Jurkat, Clone E6-1 (cell line): ENCODE results near the gene PMF1.

ENCODE experiments used
- DNase-seq: peaks from one replicate; pipeline ENCODE4 v3.0.0-alpha.2; 2011; ENCODE audit warnings: low read depth, low spot score
- H3K4me3 ChIP-seq: 2 replicates; pipeline ENCODE4 v1.5.1; 2011; ENCODE audit warnings: mild to moderate bottlenecking, low read length, control low read depth, moderate library complexity

PMF1 gene

DNA sequence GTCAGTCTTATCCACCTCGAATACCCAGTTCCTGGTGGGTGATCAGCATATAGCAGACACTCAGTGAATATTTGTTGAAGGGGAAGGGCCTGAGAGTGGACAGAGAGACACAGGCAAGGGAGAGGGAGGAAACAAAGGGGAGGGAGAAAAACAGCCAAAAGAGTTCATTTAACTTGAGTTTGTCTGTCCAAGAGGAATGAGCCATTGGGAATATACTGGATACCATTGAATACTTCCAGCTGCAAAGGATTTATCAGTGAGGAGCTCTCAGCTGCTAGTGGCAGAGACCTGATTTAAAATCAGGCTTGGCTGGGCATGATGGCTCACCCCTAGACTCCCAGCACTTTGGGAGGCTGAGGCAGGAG, 17.6 kb downstream of the PMF1 start:
- DNase-seq = no peak
- no peak overlapping the region for H3K4me3 ChIP-seq

DNA sequence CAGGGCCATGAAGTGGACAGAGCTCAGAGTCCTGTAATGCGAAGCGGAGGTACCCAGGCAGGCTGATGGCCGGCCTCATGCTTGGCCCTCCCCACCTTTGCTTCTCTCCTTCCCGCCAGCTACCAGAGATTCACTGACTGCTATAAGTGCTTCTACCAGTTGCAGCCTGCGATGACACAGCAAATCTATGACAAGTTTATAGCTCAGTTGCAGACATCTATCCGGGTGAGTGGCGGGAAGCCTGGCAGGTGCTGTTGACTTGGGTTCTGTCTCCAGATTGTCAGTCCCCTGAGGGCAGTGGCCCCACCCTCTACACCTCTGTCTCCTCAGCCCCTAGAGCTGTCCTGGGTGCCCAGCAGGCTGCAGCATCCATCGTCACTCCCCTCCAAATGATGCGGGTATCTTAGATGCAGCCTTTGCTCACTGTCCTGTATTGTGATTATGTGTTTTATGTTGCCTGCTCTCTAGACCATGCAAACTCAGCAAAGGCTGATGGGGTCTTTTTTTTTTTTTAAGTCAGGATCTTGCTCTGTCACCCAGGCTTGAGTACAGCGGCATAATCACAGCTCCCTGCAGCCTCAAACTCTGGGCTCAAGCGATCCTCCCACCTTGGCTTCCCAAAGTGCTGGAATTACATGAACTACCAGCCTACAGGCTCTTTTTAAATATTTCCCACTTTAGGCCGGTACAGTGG, 19.5 kb downstream of the PMF1 start:
- DNase-seq = no peak
- no peak overlapping the region for H3K4me3 ChIP-seq

DNA sequence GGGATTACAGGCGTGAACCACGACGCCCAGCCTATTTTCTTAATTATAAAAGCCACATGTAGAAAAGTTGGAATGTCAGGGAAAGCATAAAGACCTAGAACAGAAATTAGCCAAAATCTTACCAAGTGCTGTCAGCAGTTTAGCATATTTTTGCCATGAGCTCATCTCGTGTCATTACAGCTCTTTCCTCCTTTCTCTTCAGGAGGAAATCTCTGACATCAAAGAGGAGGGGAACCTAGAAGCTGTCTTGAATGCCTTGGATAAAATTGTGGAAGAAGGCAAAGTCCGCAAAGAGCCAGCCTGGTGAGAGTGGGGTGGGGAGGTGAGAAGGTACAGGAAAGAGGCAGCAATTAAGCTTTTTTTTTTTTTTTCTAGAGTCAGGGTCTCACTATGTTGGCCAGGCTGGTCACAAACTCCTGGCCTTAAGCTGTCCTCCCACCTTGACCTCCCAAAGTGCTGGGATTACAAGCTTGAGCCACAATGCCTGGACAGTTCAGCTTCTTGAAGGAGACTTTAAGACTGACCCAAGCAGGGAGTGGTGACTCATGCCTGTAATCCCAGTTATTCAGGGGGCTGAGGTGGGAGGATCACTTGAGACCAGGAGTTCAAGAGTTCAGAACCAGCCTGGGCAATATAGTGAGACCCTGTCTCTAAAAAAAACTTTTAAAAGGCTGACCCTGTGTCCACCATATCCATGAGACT, 20.8 kb downstream of the PMF1 start:
- DNase-seq = no peak
- H3K4me3 ChIP-seq = no peak overlapping the region

DNA sequence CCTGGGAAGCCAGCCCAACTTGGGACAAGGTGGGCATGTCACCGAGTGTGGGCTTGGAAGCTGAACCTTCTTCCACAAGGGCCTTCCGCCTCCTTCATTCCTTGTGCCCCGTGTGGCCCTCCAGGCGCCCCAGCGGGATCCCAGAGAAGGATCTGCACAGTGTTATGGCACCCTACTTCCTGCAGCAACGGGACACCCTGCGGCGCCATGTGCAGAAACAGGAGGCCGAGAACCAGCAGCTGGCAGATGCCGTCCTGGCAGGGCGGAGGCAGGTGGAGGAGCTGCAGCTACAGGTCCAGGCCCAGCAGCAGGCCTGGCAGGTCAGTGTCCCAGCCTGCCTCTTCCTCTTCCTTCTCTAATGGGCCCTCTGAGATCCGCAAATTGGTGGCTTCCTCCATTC, 23.4 kb downstream of the PMF1 start:
- DNase-seq = no peak
- H3K4me3 ChIP-seq = no peak overlapping the region

DNA sequence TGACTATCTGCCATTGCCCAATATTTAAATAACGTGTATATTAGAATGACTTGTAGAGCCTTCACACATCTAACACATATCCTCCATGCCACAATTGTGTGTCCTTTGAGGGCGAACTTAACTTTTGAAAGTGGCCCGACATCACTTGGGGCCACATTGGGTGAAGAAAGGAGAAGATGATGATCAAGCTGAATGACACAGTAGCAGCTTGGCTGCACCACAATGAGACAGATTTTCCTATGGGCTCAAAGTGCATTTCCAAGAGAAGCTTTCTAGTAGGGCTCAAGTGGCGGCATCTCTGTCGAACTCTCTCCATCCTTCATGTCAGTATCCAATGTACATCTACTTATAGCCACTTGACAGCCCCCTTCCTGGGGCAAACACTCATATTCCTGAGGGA, 25.4 kb downstream of the PMF1 start:
- no peak overlapping the region for H3K4me3 ChIP-seq

DNA sequence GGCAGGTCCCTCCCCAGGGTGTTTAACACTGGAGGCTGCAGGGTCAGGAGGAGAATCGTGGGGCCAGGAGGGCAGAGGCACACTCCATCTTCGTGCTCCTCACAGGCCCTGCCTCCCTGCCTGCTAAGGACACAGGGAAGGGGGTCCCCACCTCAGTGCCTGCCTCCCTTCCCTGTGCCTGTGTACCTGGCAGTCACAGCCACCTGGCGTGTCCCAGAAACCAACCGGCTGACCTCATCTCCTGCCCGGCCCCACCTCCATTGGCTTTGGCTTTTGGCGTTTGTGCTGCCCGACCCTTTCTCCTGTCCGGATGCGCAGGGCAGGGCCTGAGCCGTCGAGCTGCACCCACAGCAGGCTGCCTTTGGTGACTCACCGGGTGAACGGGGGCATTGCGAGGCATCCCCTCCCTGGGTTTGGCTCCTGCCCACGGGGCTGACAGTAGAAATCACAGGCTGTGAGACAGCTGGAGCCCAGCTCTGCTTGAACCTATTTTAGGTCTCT, 28.6 kb downstream of the PMF1 start:
- no peak for DNase-seq
- no peak overlapping the region for H3K4me3 ChIP-seq

More for the DNA sequence above, 25.4 kb downstream of the PMF1 start:
- DNase-seq = no peak

DNA sequence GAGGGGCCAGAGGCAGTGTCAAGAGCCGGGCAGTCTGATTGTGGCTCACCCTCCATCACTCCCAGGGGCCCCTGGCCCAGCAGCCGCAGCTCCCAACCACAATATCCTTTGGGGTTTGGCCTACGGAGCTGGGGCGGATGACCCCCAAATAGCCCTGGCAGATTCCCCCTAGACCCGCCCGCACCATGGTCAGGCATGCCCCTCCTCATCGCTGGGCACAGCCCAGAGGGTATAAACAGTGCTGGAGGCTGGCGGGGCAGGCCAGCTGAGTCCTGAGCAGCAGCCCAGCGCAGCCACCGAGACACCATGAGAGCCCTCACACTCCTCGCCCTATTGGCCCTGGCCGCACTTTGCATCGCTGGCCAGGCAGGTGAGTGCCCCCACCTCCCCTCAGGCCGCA, 29.1 kb downstream of the PMF1 start, which contains the start of gene BGLAP:
Gene BGLAP, plus strand, starts transcription at position 259 of the 400 bp plus-strand sequence. Its CDS starts 48 bp downstream, at position 307.
- DNase-seq = no peak
- H3K4me3 ChIP-seq = no peak within 1 kb of the TSS

DNA sequence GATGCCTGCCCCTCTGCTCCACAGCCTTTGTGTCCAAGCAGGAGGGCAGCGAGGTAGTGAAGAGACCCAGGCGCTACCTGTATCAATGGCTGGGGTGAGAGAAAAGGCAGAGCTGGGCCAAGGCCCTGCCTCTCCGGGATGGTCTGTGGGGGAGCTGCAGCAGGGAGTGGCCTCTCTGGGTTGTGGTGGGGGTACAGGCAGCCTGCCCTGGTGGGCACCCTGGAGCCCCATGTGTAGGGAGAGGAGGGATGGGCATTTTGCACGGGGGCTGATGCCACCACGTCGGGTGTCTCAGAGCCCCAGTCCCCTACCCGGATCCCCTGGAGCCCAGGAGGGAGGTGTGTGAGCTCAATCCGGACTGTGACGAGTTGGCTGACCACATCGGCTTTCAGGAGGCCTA, 29.9 kb downstream of the PMF1 start:
- no peak for DNase-seq
- no peak overlapping the region for H3K4me3 ChIP-seq

DNA sequence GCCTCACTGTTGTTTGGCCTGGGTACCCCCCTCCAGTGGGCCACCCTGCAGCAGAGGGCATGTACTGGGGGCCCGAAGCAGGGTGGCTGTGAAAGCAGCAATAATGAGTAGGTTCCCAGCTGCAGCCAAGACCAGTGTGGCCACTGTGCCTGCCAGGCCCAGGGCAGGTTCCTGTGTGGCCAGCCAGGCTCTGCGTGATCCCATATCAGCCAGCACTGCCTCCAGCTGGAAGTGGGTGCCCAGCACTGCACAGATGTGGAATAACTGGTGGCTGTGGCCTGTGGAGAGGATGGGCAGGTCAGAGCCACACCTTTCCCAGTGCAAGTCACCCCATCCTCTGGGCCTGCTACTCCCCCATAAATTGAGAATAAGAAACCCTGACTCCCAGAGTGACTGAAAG, 31.3 kb downstream of the PMF1 start:
- no peak for DNase-seq
- no peak overlapping the region for H3K4me3 ChIP-seq

DNA sequence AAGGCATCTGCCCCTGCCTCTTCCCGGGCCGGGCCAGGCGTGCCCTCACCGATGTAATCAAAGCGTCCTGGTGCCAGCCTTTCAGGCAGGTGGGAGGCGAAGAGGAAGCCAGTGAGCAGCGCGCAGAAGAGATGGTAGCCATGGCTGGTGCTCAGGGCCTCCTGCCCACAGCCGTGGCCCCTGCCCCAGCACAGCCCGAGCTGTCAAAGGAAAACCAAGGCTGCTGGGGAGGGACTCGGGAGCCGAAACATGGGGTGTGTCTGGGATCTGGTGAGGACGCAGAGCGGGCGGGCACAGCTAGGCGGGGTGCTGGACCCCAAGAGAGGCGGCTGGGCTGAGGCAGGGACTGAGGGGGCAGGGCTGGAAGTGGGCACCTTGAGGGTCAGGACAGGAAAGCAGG, 31.9 kb downstream of the PMF1 start:
- no peak overlapping the region for H3K4me3 ChIP-seq
- no peak for DNase-seq

DNA sequence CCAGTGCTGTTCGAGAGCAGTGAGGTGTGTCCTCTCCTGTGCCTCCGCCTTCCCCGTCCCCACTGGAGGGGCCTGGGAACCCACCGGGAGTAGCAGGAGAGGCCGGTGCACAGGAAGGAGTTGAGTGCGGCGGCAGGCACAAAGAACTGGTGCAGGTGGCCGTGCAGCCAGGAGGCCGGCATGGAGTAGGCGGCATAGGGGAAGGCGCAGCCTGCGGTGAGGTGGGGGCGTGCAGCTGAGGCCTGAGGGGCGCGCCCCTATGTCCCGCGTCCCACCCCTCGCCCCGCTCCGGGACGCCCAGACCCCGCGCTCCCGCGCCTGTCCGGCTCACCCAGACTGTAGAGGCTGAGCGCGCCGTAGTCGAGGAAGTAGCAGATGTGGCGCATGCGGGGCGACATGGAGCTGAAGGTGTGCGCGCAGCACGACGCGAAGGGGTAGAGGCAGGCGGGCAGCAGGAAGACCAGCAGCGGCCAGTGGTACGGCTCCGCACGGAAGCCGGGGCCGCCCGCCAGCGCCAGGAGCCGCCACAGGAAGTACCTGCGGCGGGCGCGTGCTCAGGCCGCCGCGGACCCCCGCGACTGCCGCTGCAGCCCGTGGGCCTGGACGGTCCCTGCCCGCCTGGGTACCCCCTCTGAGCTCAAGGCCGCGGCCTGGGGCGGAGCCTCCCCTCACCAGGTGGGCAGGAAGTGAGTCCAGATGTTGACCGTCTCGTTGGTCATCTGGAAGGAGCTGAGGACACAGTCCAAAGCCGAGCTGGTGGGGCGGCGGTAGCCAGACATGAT, 32.8 kb downstream of the PMF1 start:
- H3K4me3 ChIP-seq = no peak overlapping the region
- no peak for DNase-seq

DNA sequence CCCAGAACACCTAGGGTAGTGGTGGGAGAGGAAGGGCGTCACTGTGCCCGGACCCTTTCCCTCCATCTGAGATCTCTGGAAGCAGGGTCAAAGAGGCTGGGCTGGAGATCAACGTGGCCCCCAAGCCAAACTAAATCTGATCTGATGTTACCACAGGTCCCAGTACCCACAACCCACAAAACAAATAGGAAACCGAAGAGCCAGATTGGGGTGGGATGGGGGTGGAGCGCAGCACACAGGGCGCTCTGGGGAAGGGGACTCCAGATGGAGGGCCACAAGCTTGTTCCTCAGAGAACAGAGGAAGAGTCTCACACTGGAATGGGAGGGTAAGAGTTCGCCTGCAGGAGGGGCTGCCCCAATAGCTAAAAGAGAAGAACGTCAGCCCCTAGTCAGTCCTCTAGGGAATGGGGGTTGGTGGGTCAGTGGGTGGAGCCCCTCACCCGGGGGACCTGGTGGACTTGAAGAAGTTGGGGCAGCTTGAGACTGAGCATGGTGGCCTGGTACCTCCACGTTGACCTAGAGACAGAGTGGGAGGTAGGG, 33.5 kb downstream of the PMF1 start:
- H3K4me3 ChIP-seq = no peak overlapping the region
- DNase-seq = no peak

DNA sequence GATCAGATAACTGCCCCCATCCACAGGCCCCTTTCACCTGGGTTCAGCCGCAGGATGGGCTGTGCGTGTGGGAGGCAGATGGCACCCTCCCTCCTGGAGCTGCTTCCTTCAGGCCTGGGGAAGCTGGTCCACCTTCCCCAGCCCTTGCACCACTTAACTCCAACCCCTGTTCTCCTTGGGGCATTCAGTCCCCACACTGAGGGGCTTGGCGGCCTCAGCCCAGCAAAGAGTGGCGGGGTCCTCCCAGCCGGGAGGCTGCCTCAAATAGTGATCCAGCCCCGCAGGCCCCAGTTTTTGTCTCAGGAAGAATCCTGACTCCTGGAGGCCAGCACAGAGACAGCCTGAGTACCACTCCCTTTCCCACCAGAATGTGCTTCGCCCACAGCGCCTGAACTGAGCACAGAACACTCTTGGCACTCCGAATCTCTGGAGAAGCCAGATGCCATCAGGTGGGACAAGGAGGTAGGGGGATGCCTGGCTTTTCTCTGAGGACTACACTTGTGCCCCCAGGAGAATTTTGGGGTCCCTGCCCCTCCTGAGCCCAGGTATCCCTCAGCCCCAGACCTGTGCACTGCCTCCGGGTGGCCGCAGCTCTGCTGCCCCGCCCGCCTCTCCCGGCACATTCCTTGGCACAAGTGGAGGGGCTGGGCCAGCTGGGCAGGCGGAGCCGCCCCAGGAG, 34.1 kb downstream of the PMF1 start:
- H3K4me3 ChIP-seq = no peak overlapping the region
- DNase-seq = no peak

DNA sequence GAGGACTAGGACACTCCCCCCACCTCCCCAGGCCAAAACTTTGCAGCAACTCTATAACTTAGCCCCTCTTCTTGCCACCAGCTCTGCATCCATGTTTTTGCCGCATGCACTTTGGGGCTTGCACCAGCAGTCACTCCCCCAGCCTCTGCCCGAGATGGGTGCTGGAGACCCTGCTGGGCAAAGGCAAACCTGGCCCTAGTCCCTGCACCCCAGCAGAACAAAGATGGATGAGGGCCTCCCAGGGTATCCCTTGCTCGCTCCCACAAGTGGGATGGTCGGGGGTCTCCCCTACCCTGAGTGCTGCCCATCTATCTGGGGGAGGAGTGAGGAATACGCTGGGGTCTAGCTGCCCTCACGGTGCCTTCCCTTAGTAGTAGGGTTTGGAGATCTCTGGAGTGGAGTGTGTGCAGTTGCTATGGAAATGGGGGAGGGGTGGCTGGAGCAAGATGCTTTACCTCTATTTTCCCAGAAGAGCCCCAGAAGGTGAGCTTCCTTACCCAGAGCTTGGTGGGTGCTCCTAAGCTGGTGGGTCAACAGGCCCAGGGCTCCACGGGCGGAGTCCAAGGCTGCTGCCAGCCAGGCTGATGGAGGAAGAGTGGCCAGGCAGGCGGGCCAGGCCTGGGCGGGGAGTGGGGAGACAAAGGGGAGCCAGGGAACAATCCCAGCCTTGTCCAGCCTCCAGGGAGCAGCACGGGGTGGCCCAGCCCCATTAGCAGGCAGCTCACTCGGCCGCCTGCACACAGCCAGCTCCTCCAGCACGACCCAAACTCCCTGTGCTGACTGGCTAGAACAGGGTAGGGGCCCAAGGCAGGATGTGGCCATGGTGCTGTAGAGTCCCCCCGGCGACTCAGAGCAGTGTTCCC, 34.9 kb downstream of the PMF1 start, which contains the start of gene PAQR6:
Gene PAQR6, minus strand, starts transcription at position 597 of the 863 bp plus-strand sequence. CDS start 1,325 bp downstream, outside the sequence.
- no peak for DNase-seq
- no peak within 1 kb of the TSS for H3K4me3 ChIP-seq

DNA sequence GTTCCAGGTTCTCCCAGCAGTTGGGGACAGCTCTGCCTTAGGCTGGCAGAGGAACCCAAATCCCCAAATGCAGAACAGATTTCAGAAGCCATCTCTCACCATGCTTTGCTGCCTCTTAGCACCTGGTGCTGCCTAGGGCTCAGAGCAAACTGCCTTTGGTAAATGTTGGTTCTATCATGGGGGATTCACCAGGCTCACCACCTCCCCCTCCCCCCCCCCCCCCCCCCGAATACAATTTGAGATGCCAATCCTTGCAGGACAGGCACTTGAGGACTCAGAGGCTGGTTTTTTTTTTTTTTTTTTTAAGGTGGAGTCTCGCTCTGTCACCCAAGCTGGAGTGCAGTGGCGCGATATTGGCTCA, 35.5 kb downstream of the PMF1 start:
- DNase-seq = no peak
- H3K4me3 ChIP-seq = no peak overlapping the region

DNA sequence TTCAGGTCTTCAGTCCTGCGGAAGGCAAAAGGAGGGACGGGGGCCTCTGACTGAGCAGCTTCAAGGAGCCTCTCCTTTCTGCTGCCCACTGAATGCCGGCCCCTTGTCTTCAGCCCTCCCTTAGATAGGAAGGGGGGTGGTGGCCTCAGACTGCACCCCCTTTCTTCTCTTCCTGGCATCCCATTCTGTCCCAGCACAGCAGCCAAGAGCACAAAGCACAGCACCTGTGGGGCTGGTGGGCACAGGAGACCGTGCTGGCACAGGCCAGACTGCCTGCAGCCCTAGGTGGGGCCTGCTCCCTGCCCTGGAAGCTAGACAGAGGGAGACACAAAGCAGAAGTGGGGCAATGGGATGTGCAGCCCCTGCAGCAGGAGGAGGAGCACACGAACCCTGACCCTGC, 36.8 kb downstream of the PMF1 start:
- no peak for DNase-seq
- H3K4me3 ChIP-seq = no peak overlapping the region

DNA sequence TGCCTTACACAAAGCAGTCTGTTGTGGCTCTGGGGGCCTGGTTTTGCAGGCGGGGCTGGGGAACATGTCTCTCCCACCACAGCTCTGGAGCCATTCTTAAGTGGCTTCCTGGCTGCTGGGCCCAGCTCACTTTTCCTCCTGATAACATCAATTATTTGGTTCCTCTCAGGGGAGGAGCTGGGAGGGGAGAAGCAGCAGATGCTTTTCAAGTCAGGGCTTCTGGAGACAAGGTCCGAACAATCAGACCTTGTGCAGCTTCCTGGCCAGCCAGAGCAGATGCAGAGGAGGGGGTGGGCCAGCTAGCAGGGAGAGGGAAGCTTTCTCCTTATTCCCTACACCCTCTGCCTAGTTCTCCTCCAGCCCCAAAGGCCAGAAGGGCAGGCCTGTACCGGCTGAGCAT, 38.7 kb downstream of the PMF1 start:
- no peak overlapping the region for H3K4me3 ChIP-seq
- DNase-seq = peak; percentile 52

DNA sequence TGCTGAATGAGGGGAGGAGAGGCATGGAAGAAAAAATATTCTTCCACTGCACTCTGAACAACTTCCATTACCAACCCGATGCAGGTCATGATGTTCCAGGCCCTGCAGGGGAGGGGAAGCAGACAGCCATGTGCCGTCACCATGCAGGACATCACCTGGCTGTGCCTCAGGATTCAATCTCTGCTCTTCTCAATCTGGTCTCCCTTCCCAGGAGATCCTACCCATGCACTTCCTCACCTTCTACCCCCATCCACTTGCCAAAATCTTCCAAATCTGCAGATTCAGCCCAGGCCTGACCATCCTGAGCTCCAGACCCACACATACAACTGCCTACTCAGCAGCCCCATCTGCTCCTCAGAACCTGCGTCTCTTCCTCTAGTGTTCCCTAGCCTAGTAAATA, 40.8 kb downstream of the PMF1 start:
- H3K4me3 ChIP-seq = no peak overlapping the region
- DNase-seq = no peak
